NCI-H1694 treated with DMSO at 0.1 percent for 48 hours (cell line): Measurements from ENCODE around the gene C1orf210.

ENCODE experiments used
- DNase-seq: peaks from one replicate; lab custom pipeline; 2025; lab: John Stamatoyannopoulos, UW

The C1orf210 gene

GRCh38 chr1:43250351-43250761 is 35.0 kb downstream of the C1orf210 start:
- DNase-seq, result no peak

DNA sequence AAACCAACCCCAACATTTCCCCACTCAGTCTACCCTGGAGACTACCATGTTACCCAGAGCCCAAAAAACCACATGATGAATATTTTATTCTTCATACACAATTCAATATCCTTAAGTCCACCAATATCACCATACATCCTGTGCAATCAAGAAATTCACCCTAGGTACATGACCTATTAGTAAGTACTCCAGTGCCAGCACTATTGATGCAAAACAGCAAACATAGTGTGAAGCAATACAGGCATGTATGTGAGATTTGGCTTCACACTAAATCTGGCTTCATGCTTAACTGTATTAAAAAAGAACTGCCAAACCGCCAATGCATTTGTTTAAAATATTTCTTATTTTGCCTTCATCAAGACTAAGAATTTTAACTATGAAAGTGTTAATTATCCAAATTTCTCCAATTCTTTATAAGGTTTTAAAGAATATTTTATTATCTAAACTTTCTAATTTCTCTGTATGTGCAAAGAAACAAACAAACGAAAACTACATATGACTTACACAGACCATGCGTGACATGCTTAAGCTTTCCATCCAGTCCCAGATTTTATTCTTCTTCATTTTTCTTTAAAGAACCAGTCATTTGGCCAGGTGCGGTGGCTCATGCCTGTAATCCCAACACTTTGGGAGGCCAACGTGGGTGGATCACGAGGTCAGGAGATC is 38.0 kb downstream of the C1orf210 start:
- DNase-seq, result no peak

DNA sequence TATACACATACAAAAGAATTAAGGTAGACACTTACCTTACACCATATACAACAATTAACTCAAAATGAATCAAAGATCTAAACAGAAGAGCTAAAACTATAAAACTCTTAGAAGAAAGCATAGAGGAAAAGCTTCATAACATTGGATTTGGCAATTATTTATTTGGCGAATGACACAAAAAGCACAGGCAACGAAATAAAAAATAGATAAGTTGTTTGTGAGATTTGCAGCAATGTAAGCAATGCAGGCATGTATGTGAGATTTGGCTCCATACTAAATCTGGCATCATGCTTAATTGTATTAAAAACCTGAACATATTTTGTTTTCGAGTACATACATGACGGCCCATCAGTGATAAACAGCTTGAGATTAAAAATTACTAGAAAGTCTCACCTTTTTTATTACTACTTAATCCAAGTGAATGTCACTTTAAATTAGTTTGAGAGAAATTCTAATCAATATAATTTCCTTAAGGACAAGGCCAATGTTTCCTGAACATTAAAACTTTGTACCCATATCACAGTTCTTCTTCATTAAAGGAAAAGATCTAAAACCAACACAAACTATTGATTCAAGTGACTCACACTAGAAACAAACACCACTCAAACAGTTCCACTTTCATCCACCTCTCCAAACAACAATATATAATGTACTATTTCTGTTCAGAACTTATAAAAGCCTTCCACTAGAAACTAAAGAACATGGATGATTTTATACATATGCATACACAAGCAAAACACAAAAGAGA is 38.7 kb downstream of the C1orf210 start:
- no peak for DNase-seq

GRCh38 chr1:43243299-43243698 is 42.1 kb downstream of the C1orf210 start:
- DNase-seq, result no peak

- no peak for DNase-seq
These were observed 44.0 kb downstream of the C1orf210 start for GRCh38 chr1:43241413-43241836.

DNA sequence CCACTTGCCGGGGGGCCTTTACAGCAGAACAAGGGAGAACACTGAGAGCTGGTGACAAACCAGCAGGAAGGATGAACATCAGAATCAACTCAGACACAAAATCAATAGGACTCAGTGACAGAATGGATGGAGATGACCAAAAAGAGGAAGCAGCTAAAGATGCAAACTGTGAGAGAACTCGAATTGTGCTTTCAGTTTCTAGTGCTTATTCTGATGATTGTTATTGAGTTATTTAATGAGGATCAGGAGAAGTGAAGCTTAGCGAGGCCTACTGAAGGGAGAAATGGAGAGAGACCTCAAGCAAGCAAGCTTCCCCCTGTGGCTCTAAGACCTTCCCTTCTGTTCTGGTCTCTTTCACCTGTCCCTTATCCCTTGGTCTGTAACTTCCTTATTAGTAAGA is 45.9 kb downstream of the C1orf210 start:
- DNase-seq, result no peak

- no peak for DNase-seq
These were observed 46.4 kb downstream of the C1orf210 start for GRCh38 chr1:43238991-43239469.

- DNase-seq, result peak; percentile 79
These were observed 47.3 kb downstream of the C1orf210 start for GRCh38 chr1:43238085-43238484.

DNA sequence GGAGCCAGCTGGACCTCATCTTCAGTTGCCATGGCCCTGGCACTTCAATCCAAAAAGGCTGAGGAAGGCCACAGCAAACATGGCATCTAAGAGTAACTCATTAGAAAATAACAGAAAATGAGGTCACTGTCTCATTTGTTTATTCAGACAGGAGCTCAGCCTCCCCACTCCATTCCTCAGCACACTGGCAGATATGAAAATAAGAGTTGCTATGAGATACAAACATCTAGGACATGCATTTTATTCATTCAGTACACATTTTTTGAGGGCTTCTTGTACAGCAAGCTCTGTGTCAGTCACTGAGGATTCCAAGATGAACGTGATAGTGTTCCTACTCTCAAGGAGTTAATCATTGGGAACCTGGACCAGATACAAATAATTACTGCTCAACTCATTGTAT is 48.3 kb downstream of the C1orf210 start:
- DNase-seq, result no peak

GRCh38 chr1:43235451-43236121 is 49.8 kb downstream of the C1orf210 start:
- DNase-seq, result no peak

DNA sequence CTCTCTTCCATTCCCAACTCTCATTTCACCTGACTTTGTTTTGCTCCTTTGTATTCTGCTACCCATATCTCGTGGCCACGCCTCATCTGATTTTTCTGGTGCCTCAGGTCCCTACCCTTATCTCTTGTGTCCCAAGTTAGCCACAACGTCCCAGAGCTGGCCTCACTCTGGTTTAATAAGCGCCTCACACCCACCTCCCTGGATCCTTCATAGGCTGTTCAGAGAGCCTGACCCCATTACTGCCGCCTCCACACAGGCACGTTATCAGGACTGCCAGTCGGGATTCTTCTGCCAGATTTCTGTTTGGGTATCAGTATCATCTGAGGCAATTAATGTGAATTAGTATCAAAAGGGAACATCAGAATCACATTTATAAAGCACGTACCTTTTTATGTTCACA is 50.3 kb downstream of the C1orf210 start:
- no peak for DNase-seq

GRCh38 chr1:43234267-43234666 is 51.1 kb downstream of the C1orf210 start:
- no peak for DNase-seq

- DNase-seq, result no peak
These were observed 51.8 kb downstream of the C1orf210 start for GRCh38 chr1:43233631-43234030.

GRCh38 chr1:43232482-43232881 is 52.9 kb downstream of the C1orf210 start:
- no peak for DNase-seq

- DNase-seq, result no peak
These were observed 53.3 kb downstream of the C1orf210 start for GRCh38 chr1:43232074-43232473.
